Neural cell (in vitro differentiated cells): Measurements from ENCODE around the gene CPB2. TPM values are rescaled to one million over a fixed set of nuclear protein-coding genes. Genes with fewer than 3 reads are reported as not detected.

Experiments
- H2AFZ ChIP-seq: fragments of 200-600, 300-800 bp; sonication (generic), shearing (Covaris generic); 2 replicates; pipeline ENCODE4 v1.6.0; 2014; ENCODE audit warnings: low read depth, mild to moderate bottlenecking, antibody characterized with exemption, low read length, moderate library complexity
- H3F3A ChIP-seq: fragments of 200-600 bp; shearing (Covaris generic); 2 replicates; pipeline ENCODE4 v1.6.1; 2016; ENCODE audit warnings: mild to moderate bottlenecking, moderate library complexity, mixed read lengths, antibody characterized with exemption, low read length; ENCODE audit not compliant: insufficient read depth, poor library complexity, severe bottlenecking
- H3K27ac ChIP-seq: fragments of 200-600, 300-800 bp; sonication (generic), shearing (Covaris generic); 2 replicates; pipeline ENCODE4 v1.5.1; 2014; ENCODE audit warnings: mild to moderate bottlenecking, low read length, moderate library complexity
- H3K27me3 ChIP-seq: fragments of 300-800, 200-600 bp; sonication (generic), shearing (Covaris generic); 2 replicates; pipeline ENCODE4 v1.6.0; 2014; ENCODE audit warnings: mild to moderate bottlenecking, low read depth, low read length, moderate library complexity; ENCODE audit not compliant: insufficient read depth
- H3K36me3 ChIP-seq: fragments of 300-800, 200-600 bp; sonication (generic), shearing (Covaris generic); 2 replicates; pipeline ENCODE4 v1.5.1; 2014; ENCODE audit warnings: mild to moderate bottlenecking, antibody characterized with exemption, low read length, moderate library complexity; ENCODE audit not compliant: insufficient read depth
- H3K4me2 ChIP-seq: fragments of 300-800, 200-600 bp; sonication (generic), shearing (Covaris generic); 2 replicates; pipeline ENCODE4 v1.6.0; 2014; ENCODE audit warnings: mild to moderate bottlenecking, low read length
- H3K4me3 ChIP-seq: fragments of 300-800, 200-600 bp; sonication (generic), shearing (Covaris generic); 2 replicates; pipeline ENCODE4 v1.5.1; 2014; ENCODE audit warnings: mild to moderate bottlenecking, low read length, moderate library complexity
- H3K79me2 ChIP-seq: fragments of 200-600 bp; shearing (Covaris generic); replicated peaks from 2 replicates; pipeline ENCODE4 v1.6.0; 2014; ENCODE audit warnings: mild to moderate bottlenecking, low read length, moderate library complexity; ENCODE audit not compliant: insufficient read depth
- H3K9ac ChIP-seq: fragments of 300-800, 200-600 bp; sonication (generic), shearing (Covaris generic); 2 replicates; pipeline ENCODE4 v1.6.1; 2016; ENCODE audit warnings: mild to moderate bottlenecking, low read length, mixed read lengths
- H3K9me2 ChIP-seq: fragments of 200-600 bp; shearing (Covaris generic); 2 replicates; pipeline ENCODE4 v1.6.1; 2016; ENCODE audit warnings: mild to moderate bottlenecking, low read length, mixed read lengths; ENCODE audit not compliant: insufficient read depth
- H3K9me3 ChIP-seq: fragments of 200-600, 300-800 bp; sonication (generic), shearing (Covaris generic); 2 replicates; pipeline ENCODE4 v1.6.1; 2016; ENCODE audit warnings: mild to moderate bottlenecking, mixed run types, low read length, moderate library complexity, mixed read lengths
- H4K20me1 ChIP-seq: fragments of 200-600 bp; shearing (Covaris generic); 2 replicates; pipeline ENCODE4 v1.6.1; 2016; ENCODE audit warnings: mild to moderate bottlenecking, mixed run types; ENCODE audit not compliant: insufficient read depth
- CTCF ChIP-seq: fragments of 450-650 bp; IDR thresholded peaks from 2 replicates; pipeline ENCODE4 v1.5.1; 2014; ENCODE audit warnings: antibody characterized with exemption, mild to moderate bottlenecking, moderate library complexity; ENCODE audit not compliant: poor library complexity, severe bottlenecking
- EP300 ChIP-seq: fragments of 450-650 bp; conservative IDR thresholded peaks from 2 replicates; pipeline ENCODE4 v1.6.1; 2014; ENCODE audit warnings: antibody characterized with exemption, mild to moderate bottlenecking, moderate library complexity; ENCODE audit not compliant: poor library complexity, severe bottlenecking
- EZH2 ChIP-seq: fragments of 200-600, 300-800 bp; shearing (Covaris generic), sonication (generic); IDR thresholded peaks from 2 replicates; pipeline ENCODE4 v1.6.1; 2014; ENCODE audit warnings: antibody characterized with exemption, low read length, borderline replicate concordance, mild to moderate bottlenecking; ENCODE audit not compliant: insufficient read depth, poor library complexity, severe bottlenecking
- MXI1 ChIP-seq: fragments of 450-650 bp; conservative IDR thresholded peaks from 2 replicates; pipeline ENCODE4 v1.6.1; 2014; ENCODE audit warnings: antibody characterized with exemption, mild to moderate bottlenecking; ENCODE audit not compliant: poor library complexity, severe bottlenecking
- POLR2AphosphoS5 ChIP-seq: IDR thresholded peaks from 2 replicates; pipeline ENCODE4 v1.6.1; 2012
- RAD21 ChIP-seq: fragments of 450-650 bp; conservative IDR thresholded peaks from 2 replicates; pipeline ENCODE4 v1.6.1; 2014; ENCODE audit warnings: antibody characterized with exemption, mild to moderate bottlenecking, moderate library complexity
- REST ChIP-seq: IDR thresholded peaks from 2 replicates; pipeline ENCODE4 v1.6.1; 2012; ENCODE audit warnings: borderline replicate concordance
- SMC3 ChIP-seq: fragments of 450-650 bp; conservative IDR thresholded peaks from 2 replicates; pipeline ENCODE4 v1.6.1; 2014; ENCODE audit warnings: antibody characterized with exemption, mild to moderate bottlenecking, moderate library complexity; ENCODE audit not compliant: poor library complexity
- TAF1 ChIP-seq: IDR thresholded peaks from 2 replicates; pipeline ENCODE4 v1.6.1; 2012; ENCODE audit warnings: low read depth
- polyA plus RNA-seq: library from polyadenylated mRNA; depleted of rRNA; stranded (reverse); fragments of >200 nt; gene quantifications from 2 replicates; pipeline ENCODE4 v1.2.3, GENCODE V29; 2014

Gene CPB2
- polyA plus RNA-seq, 1 donor from 2014 or later: not detected

DNA sequence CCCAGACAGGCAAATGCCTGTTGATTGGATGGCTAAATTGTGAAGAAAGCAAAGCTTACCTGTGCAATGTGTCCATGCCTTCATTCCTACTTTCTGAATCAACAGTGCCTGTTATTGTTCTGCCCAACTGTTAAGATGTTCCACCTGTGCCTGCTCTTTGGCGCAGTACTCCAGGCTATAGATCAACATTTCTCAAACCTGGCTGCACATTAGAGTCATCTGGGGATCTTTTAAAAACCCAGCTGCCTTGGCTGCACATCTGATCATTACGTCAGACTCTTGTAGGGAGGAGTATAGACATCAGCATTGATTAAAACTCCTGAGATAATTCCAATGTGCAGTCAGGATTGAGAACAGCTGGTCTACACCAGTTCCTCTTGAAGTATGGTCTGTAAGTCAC is 16.2 kb upstream of the CPB2 start:
- H3K9ac ChIP-seq: no peak overlapping the region
- H3K9me2 ChIP-seq: no peaks in the 10 kb centered on the region
- H4K20me1 ChIP-seq: no peaks in the 10 kb centered on the region
- no peak overlapping the region for H3K4me2 ChIP-seq
- no peak overlapping the region for H2AFZ ChIP-seq
- H3K27ac ChIP-seq: no peak overlapping the region
- no peaks in the 10 kb centered on the region for H3K79me2 ChIP-seq
- no peaks in the 10 kb centered on the region for H3K9me3 ChIP-seq
- no peaks in the 10 kb centered on the region for H3K27me3 ChIP-seq
- TF ChIP-seq EP300 (no peak), POLR2AphosphoS5 (no peak), RAD21 (no peak), SMC3 (no peak), CTCF (no peak)
- H3K36me3 ChIP-seq: no peaks in the 10 kb centered on the region
- no peak overlapping the region for H3K4me3 ChIP-seq
- H3F3A ChIP-seq: no peaks in the 10 kb centered on the region

- no peaks in the 10 kb centered on the region for H3K9me2 ChIP-seq
- H3K4me2 ChIP-seq: no peak overlapping the region
- H3K9ac ChIP-seq: no peak overlapping the region
- no peak overlapping the region for H3K27ac ChIP-seq
- no peaks in the 10 kb centered on the region for H3K36me3 ChIP-seq
- H3K79me2 ChIP-seq: no peaks in the 10 kb centered on the region
- H3K9me3 ChIP-seq: no peaks in the 10 kb centered on the region
- no peaks in the 10 kb centered on the region for H3F3A ChIP-seq
- H3K4me3 ChIP-seq: no peak overlapping the region
- no peak for TF ChIP-seq EZH2
- TF ChIP-seq SMC3: no peak
- TF ChIP-seq CTCF: no peak
- no peak for TF ChIP-seq REST
- TF ChIP-seq POLR2AphosphoS5: no peak
- TF ChIP-seq TAF1: no peak
- TF ChIP-seq EP300: no peak
- TF ChIP-seq RAD21: no peak
- no peak for TF ChIP-seq MXI1
- no peaks in the 10 kb centered on the region for H3K27me3 ChIP-seq
- H4K20me1 ChIP-seq: no peaks in the 10 kb centered on the region
- no peak overlapping the region for H2AFZ ChIP-seq
Observed at GRCh38 chr13:46119883-46120614, 15.2 kb upstream of the CPB2 start.
